Measurements from ENCODE around the gene RPS6KB2. TPM values are rescaled to one million over a fixed set of nuclear protein-coding genes. Genes with fewer than 3 reads are reported as not detected.
"Not testable (repeated sequence)": the region's sequence is repeated elsewhere in the genome, so short reads cannot be mapped to it uniquely, and the experiment has no call there.

Gene RPS6KB2
- total and polyA plus RNA-seq, 2 of the 4 experiments (the other 2 are of a cell fraction): 50.7 to 58.4 TPM

DNA sequence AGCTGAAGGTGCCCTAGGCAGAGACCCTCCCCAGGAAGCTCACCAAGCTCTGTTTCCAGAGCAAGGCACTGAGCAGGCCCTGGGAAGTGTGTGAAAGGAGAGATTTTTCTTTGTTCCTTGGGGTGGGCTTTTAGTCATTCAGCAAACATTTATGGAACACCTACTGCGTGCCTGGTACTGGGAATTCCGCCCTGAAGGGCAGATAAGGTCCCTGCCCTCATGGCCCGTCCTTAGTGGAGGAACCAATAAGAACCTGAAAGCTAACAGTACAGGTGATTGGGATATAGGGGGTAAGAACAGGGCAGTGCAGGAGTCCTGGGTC, 36.9 kb downstream of the RPS6KB2 start (continued):
- no peak for TF ChIP-seq MAZ (IDR thresholded peaks at IDR 0.05; ENCODE audit: borderline replicate concordance, low read depth, low read length)
- TF ChIP-seq MXI1 (IDR thresholded peaks at IDR 0.05; ENCODE audit: borderline replicate concordance, low read depth, low read length): no peak
- no peak for TF ChIP-seq BHLHE40 (IDR thresholded peaks at IDR 0.05; ENCODE audit: low read depth, low read length)
- no peak for TF ChIP-seq NFE2L2 (IDR thresholded peaks at IDR 0.05; ENCODE audit: low read depth, low read length)
- TF ChIP-seq FOS (IDR thresholded peaks at IDR 0.05; ENCODE audit: low read depth, low read length): no peak

DNA sequence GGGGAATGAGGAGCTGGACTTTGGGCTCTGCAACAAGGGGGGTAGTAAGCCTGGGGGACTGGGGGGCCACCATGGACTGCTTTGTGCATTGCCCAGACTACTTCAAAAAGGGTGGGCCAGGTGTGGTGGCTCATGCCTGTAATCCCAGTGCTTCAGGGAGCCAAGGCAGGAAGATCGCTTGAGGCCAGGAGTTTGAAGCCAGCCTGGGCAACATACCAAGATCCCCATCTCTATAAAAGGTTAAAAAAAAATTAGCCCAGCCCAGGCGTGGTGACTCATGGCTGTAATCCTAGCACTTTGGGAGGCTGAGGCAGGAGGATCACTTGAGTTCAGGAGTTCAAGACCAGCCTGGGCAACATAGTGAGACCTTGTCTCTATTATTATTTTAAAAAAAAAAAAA, 37.2 kb downstream of the RPS6KB2 start:
- H3K14ac ChIP-seq (replicated peaks; ENCODE audit: low read depth, low read length); intact Hi-C loops (cut with micrococcal nuclease); H3K27me3 ChIP-seq (ENCODE audit: control insufficient read depth, insufficient read depth, low read length); H2BK20ac ChIP-seq (ENCODE audit: low read depth, low read length); H3K4me2 ChIP-seq (ENCODE audit: low read depth, low read length); H3K9me3 ChIP-seq (ENCODE audit: control insufficient read depth, insufficient read depth, low read length); H2BK15ac ChIP-seq (ENCODE audit: low read depth, low read length); BruUV-seq (replicated peaks); in situ Hi-C loops (cut with MboI; ENCODE audit: low sequenced_read_pairs); H3K9ac ChIP-seq (ENCODE audit: low read depth, low read length); H3K23ac ChIP-seq (ENCODE audit: low read depth, low read length); H2BK120ac ChIP-seq (ENCODE audit: low read depth, low read length); H3K56ac ChIP-seq (ENCODE audit: extremely low read depth, insufficient read depth, low read length); dilution Hi-C loops (cut with HindIII; ENCODE audit: low sequenced_read_pairs, unreplicated experiment); H3K4me3 ChIP-seq (ENCODE audit: insufficient read depth, low read depth, low read length); H3K36me3 ChIP-seq (ENCODE audit: control insufficient read depth, insufficient read depth, low read length); H2AFZ ChIP-seq (replicated peaks; ENCODE audit: low read length, poor library complexity); POLR2A ChIA-PET (ENCODE audit: unreplicated experiment); H4K5ac ChIP-seq (ENCODE audit: low read depth, low read length); H4K91ac ChIP-seq (ENCODE audit: insufficient read depth, low read depth, low read length); H4K20me1 ChIP-seq (ENCODE audit: insufficient read depth, low read length); H2BK5ac ChIP-seq (ENCODE audit: low read depth, low read length, poor library complexity, severe bottlenecking); H3K27ac ChIP-seq (ENCODE audit: insufficient read depth, low read length); DNase-seq; H3K18ac ChIP-seq (ENCODE audit: low read depth, low read length); ATAC-seq (ENCODE audit: low read depth); H3K4me1 ChIP-seq (ENCODE audit: control insufficient read depth, insufficient read depth, low read length): not testable (repeated sequence)
- H2AK5ac ChIP-seq (ENCODE audit: low read depth, low read length): peak overlapping the region; percentile 49; the same call in 1 of the 2 replicates
- H2AK9ac ChIP-seq (replicated peaks; ENCODE audit: low read depth, low read length, poor library complexity): peak overlapping the region; percentile 95
- peak overlapping the region; percentile 84; the same call in 1 of the 2 replicates for H3K4ac ChIP-seq (ENCODE audit: low read depth, low read length)
- H3K79me1 ChIP-seq (ENCODE audit: low read depth in 1 of 2, low read length in 2 of 2): peaks cover 4 to 24% of the 10 kb centered on the region in 2 experiments; a peak in 2 of 4 replicates
- CTCF ChIA-PET: interaction anchor here (0.6 to 0.9 kb wide), 2 partner anchors 21 to 114 kb away, joined by 3 to 4 read pairs; no protein-coding TSS in a partner anchor
- H3K9me1 ChIP-seq (ENCODE audit: insufficient read depth, low read length): peaks cover 12% of the 10 kb centered on the region
- no CpG with 5 or more reads among the region's 2 CpGs for WGBS, 2 experiments (ENCODE audit: extremely low coverage in 2 of 2, insufficient read length in 1 of 2)
- H4K8ac ChIP-seq (ENCODE audit: low read depth in 2 of 2, low read length in 2 of 2): peak overlapping the region in 1 of 2 experiments; percentile 92; a peak in 1 of 4 replicates
